ENCODE results near the gene AMDHD1.

Gene AMDHD1

DNA sequence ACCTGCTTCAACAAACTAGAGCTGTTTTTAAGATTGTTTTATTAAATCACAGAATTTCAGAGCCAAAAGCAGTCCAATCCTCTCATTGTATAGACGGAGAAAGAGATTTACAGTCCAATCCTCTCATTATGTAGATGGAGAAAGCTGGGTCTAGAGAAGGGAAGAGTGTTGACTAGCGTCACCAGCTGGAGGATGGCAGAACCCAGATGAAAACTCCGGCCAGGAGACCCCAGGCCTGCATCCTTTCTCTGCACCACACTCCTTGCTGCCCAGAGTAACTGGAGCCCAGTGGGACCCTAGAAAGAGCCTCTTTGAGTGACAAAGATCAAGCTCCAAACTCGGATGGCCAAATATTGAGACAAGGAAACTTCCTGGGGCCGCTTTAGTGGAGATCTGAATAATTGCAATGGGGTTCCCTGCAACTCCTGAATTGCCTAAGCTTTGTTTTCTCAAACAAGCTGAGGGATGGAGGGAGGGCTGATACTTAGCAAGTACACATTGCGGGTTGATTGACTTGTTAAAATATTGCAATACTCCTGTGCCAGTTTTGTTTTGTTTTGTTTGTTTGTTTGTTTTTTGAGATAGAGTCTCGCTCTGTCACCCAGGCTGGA is 12.5 kb downstream of the AMDHD1 start (continued):
- TF ChIP-seq, protein P1, sequence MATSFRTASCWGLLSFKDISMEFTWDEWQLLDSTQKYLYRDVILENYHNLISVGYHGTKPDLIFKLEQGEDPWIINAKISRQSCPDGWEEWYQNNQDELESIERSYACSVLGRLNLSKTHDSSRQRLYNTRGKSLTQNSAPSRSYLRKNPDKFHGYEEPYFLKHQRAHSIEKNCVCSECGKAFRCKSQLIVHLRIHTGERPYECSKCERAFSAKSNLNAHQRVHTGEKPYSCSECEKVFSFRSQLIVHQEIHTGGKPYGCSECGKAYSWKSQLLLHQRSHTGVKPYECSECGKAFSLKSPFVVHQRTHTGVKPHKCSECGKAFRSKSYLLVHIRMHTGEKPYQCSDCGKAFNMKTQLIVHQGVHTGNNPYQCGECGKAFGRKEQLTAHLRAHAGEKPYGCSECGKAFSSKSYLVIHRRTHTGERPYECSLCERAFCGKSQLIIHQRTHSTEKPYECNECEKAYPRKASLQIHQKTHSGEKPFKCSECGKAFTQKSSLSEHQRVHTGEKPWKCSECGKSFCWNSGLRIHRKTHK (tag by site-specific recombination; IDR thresholded peaks at IDR 0.05): no peak
- no peak for TF ChIP-seq IKZF3 (tag by site-specific recombination; IDR thresholded peaks at IDR 0.05)
- TF ChIP-seq ZNF558 (tag by site-specific recombination; IDR thresholded peaks at IDR 0.05): no peak
- TF ChIP-seq, protein P2, sequence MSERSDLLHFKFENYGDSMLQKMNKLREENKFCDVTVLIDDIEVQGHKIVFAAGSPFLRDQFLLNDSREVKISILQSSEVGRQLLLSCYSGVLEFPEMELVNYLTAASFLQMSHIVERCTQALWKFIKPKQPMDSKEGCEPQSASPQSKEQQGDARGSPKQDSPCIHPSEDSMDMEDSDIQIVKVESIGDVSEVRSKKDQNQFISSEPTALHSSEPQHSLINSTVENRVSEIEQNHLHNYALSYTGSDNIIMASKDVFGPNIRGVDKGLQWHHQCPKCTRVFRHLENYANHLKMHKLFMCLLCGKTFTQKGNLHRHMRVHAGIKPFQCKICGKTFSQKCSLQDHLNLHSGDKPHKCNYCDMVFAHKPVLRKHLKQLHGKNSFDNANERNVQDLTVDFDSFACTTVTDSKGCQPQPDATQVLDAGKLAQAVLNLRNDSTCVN (tag by site-specific recombination; optimal IDR thresholded peaks at IDR 0.05): no peak
- TF ChIP-seq ZBTB1 (tag by site-specific recombination; IDR thresholded peaks at IDR 0.05): no peak
- TF ChIP-seq KLF9 (tag by site-specific recombination; IDR thresholded peaks at IDR 0.05; ENCODE audit: low read depth): no peak
- TF ChIP-seq, protein P3, sequence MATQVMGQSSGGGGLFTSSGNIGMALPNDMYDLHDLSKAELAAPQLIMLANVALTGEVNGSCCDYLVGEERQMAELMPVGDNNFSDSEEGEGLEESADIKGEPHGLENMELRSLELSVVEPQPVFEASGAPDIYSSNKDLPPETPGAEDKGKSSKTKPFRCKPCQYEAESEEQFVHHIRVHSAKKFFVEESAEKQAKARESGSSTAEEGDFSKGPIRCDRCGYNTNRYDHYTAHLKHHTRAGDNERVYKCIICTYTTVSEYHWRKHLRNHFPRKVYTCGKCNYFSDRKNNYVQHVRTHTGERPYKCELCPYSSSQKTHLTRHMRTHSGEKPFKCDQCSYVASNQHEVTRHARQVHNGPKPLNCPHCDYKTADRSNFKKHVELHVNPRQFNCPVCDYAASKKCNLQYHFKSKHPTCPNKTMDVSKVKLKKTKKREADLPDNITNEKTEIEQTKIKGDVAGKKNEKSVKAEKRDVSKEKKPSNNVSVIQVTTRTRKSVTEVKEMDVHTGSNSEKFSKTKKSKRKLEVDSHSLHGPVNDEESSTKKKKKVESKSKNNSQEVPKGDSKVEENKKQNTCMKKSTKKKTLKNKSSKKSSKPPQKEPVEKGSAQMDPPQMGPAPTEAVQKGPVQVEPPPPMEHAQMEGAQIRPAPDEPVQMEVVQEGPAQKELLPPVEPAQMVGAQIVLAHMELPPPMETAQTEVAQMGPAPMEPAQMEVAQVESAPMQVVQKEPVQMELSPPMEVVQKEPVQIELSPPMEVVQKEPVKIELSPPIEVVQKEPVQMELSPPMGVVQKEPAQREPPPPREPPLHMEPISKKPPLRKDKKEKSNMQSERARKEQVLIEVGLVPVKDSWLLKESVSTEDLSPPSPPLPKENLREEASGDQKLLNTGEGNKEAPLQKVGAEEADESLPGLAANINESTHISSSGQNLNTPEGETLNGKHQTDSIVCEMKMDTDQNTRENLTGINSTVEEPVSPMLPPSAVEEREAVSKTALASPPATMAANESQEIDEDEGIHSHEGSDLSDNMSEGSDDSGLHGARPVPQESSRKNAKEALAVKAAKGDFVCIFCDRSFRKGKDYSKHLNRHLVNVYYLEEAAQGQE (tag by site-specific recombination; IDR thresholded peaks at IDR 0.05): no peak

DNA sequence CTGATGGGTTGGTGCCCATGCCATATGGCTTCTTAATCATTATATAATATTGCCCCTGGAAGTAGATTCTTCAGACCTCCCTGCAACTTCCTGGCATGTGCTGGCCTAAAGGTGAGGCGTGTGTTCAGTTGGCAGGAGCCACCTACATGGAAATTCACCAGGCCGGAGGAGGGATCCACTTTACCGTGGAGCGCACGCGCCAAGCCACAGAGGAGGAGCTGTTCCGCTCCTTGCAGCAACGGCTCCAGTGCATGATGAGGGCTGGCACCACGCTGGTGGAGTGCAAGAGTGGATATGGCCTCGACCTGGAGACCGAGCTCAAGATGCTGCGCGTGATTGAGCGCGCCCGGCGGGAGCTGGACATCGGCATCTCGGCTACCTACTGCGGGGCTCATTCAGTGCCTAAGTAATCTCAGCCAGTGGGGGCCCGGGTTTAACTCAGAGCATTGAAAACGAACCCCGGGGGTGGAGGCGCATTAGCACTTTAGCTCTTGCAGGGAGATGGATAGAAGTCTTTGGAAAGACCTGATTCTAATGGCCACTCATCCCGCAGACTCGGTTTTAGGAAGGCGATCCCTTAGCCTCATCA is 13.5 kb downstream of the AMDHD1 start:
- no peak overlapping the region for H3K27ac ChIP-seq (ENCODE audit: extremely low read depth, low read depth, low read length)
- CTCF ChIA-PET: interaction anchor here (0.9 to 3.3 kb wide), 2 partner anchors 14 to 38 kb away, joined by 3 to 17 read pairs; partner anchors contain the start of genes AMDHD1 and CCDC38
- POLR2A ChIA-PET: no interaction called here

More for the DNA sequence above, 13.5 kb downstream of the AMDHD1 start:
- no peaks in the 10 kb centered on the region for H3K36me3 ChIP-seq (ENCODE audit: control insufficient read depth in 2 of 2, insufficient read depth in 1 of 2, low read length in 2 of 2)
- TF ChIP-seq, protein P4, sequence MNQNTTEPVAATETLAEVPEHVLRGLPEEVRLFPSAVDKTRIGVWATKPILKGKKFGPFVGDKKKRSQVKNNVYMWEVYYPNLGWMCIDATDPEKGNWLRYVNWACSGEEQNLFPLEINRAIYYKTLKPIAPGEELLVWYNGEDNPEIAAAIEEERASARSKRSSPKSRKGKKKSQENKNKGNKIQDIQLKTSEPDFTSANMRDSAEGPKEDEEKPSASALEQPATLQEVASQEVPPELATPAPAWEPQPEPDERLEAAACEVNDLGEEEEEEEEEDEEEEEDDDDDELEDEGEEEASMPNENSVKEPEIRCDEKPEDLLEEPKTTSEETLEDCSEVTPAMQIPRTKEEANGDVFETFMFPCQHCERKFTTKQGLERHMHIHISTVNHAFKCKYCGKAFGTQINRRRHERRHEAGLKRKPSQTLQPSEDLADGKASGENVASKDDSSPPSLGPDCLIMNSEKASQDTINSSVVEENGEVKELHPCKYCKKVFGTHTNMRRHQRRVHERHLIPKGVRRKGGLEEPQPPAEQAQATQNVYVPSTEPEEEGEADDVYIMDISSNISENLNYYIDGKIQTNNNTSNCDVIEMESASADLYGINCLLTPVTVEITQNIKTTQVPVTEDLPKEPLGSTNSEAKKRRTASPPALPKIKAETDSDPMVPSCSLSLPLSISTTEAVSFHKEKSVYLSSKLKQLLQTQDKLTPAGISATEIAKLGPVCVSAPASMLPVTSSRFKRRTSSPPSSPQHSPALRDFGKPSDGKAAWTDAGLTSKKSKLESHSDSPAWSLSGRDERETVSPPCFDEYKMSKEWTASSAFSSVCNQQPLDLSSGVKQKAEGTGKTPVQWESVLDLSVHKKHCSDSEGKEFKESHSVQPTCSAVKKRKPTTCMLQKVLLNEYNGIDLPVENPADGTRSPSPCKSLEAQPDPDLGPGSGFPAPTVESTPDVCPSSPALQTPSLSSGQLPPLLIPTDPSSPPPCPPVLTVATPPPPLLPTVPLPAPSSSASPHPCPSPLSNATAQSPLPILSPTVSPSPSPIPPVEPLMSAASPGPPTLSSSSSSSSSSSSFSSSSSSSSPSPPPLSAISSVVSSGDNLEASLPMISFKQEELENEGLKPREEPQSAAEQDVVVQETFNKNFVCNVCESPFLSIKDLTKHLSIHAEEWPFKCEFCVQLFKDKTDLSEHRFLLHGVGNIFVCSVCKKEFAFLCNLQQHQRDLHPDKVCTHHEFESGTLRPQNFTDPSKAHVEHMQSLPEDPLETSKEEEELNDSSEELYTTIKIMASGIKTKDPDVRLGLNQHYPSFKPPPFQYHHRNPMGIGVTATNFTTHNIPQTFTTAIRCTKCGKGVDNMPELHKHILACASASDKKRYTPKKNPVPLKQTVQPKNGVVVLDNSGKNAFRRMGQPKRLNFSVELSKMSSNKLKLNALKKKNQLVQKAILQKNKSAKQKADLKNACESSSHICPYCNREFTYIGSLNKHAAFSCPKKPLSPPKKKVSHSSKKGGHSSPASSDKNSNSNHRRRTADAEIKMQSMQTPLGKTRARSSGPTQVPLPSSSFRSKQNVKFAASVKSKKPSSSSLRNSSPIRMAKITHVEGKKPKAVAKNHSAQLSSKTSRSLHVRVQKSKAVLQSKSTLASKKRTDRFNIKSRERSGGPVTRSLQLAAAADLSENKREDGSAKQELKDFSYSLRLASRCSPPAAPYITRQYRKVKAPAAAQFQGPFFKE (tag by site-specific recombination; IDR thresholded peaks at IDR 0.05; ENCODE audit: borderline replicate concordance): no peak
- TF ChIP-seq ZNF211 (tag by site-specific recombination; IDR thresholded peaks at IDR 0.05; ENCODE audit: low read depth) (no peak), WT1 (tag by site-specific recombination; IDR thresholded peaks at IDR 0.05) (no peak), ZNF776 (tag by site-specific recombination; IDR thresholded peaks at IDR 0.05; ENCODE audit: borderline replicate concordance) (no peak), ZNF354C (tag by site-specific recombination; IDR thresholded peaks at IDR 0.05; ENCODE audit: borderline replicate concordance, low read depth) (no peak), ZNF792 (tag by site-specific recombination; IDR thresholded peaks at IDR 0.05) (no peak), GLIS1 (tag by site-specific recombination; IDR thresholded peaks at IDR 0.05) (no peak)
- TF ChIP-seq, protein P5, sequence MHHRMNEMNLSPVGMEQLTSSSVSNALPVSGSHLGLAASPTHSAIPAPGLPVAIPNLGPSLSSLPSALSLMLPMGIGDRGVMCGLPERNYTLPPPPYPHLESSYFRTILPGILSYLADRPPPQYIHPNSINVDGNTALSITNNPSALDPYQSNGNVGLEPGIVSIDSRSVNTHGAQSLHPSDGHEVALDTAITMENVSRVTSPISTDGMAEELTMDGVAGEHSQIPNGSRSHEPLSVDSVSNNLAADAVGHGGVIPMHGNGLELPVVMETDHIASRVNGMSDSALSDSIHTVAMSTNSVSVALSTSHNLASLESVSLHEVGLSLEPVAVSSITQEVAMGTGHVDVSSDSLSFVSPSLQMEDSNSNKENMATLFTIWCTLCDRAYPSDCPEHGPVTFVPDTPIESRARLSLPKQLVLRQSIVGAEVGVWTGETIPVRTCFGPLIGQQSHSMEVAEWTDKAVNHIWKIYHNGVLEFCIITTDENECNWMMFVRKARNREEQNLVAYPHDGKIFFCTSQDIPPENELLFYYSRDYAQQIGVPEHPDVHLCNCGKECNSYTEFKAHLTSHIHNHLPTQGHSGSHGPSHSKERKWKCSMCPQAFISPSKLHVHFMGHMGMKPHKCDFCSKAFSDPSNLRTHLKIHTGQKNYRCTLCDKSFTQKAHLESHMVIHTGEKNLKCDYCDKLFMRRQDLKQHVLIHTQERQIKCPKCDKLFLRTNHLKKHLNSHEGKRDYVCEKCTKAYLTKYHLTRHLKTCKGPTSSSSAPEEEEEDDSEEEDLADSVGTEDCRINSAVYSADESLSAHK (tag by site-specific recombination; IDR thresholded peaks at IDR 0.05): no peak
- TF ChIP-seq, protein P6, sequence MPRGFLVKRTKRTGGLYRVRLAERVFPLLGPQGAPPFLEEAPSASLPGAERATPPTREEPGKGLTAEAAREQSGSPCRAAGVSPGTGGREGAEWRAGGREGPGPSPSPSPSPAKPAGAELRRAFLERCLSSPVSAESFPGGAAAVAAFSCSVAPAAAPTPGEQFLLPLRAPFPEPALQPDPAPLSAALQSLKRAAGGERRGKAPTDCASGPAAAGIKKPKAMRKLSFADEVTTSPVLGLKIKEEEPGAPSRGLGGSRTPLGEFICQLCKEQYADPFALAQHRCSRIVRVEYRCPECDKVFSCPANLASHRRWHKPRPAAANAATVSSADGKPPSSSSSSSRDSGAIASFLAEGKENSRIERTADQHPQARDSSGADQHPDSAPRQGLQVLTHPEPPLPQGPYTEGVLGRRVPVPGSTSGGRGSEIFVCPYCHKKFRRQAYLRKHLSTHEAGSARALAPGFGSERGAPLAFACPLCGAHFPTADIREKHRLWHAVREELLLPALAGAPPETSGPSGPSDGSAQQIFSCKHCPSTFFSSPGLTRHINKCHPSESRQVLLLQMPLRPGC (tag by site-specific recombination; IDR thresholded peaks at IDR 0.05): no peak
- peaks cover 3% of the 10 kb centered on the region; the same call in 1 of the 2 replicates for H3K4me1 ChIP-seq (ENCODE audit: control insufficient read depth, insufficient read depth, low read length)
- H3K9me3 ChIP-seq (ENCODE audit: control insufficient read depth, insufficient read depth, low read depth, low read length): no peaks in the 10 kb centered on the region
- no peak overlapping the region for H3K4me3 ChIP-seq (ENCODE audit: low read depth, low read length)

All from HEK293 (cell line).